Right lobe of liver (tissue), 6 donors: ENCODE measurements around the gene TXNIP. TPM values are rescaled to one million over a fixed set of nuclear protein-coding genes. Genes with fewer than 3 reads are reported as not detected.

Source experiments
- ATAC-seq, 4 donors: fragments of 200-7000 bp; cut with Tn5 transposase; one replicate each; pipeline ENCODE4 v1.9.1; 2020; ENCODE audit warnings: mild to moderate bottlenecking in 4 of 4, moderate library complexity in 4 of 4
- DNase-seq, 3 donors: peaks; one replicate each; pipeline ENCODE4 v3.0.0-alpha.2; 2020
- H3K27ac ChIP-seq, 3 donors: fragments of 200-600 bp; one replicate each; pipeline ENCODE4 v1.8.0; 2022
- H3K27me3 ChIP-seq, 2 donors: fragments of 200-600 bp; one replicate each; pipeline ENCODE4 v1.8.0; 2022
- H3K36me3 ChIP-seq, 4 donors: fragments of 200-600 bp; sonication (generic) in 1 of 4; one replicate each; pipeline versions ENCODE4 v1.5.1 to v1.8.0; 2017 to 2022; ENCODE audit warnings: control low read depth in 1 of 4
- H3K4me1 ChIP-seq, 4 donors: fragments of 200-600 bp; sonication (generic) in 1 of 4; one replicate each; pipeline versions ENCODE4 v1.5.1 to v1.8.0; 2017 to 2022; ENCODE audit warnings: control low read depth in 1 of 4
- H3K4me3 ChIP-seq, 3 donors: fragments of 200-600 bp; one replicate each; pipeline ENCODE4 v1.8.0; 2022
- H3K9me3 ChIP-seq, 4 donors: fragments of 200-600 bp; sonication (generic) in 1 of 4; one replicate each; pipeline versions ENCODE4 v1.5.1 to v1.8.0; 2017 to 2022; ENCODE audit warnings: control low read depth in 1 of 4
- POLR2A ChIP-seq: fragments of 450-650 bp; IDR thresholded peaks from one replicate; pipeline ENCODE4 v1.6.1; 2017; ENCODE audit warnings: antibody characterized with exemption, mild to moderate bottlenecking
- WGBS: methylation state at CpG from one replicate; pipeline ENCODE4 v1.1.6; 2018; ENCODE audit warnings: low coverage, low lambda C conversion rate; ENCODE audit not compliant: insufficient coverage; ENCODE audit errors: missing lambda C conversion rate; 5-methylcytosine and 5-hydroxymethylcytosine counted together
- intact Hi-C, 2 donors: fragments of 100-400 bp; cut with DNase I; formaldehyde crosslinking; loops; one replicate each; pipeline versions ENCODE4 v1.11.2 to v1.14.1; 2022
- long read RNA-seq: library from polyadenylated mRNA; unstranded; transcript quantifications from one replicate; pipeline ENCODE4 v2.0.0, GENCODE V29; 2019
- total RNA-seq, 6 experiments: library from RNA; depleted of rRNA in 2 of 6; stranded (reverse); fragments of >200 nt in 2 of 6; fragmentation: NEBNext Ultra II Directional in 3 of 6; extraction: Animal tissue kit (Norgen Biotek cat#: 25700) in 3 of 6; gene quantifications; one replicate each; pipeline versions ENCODE4 v1.1.0 to v1.2.4, GENCODE V29; 2016 to 2023
- TF ChIP-seq, protein P1 (sequence below), 4 donors: fragments of 200-600 bp in 3 of 4; fragments of 450-650 bp in 1 of 4; IDR thresholded peaks; one replicate each; pipeline versions ENCODE4 v1.5.1 to v1.8.0; 2016 to 2022; ENCODE audit warnings: antibody characterized with exemption in 4 of 4, mild to moderate bottlenecking in 2 of 4
- donor health status: DM: no; HTN: yes; CAD: no.
- donor health status: DM: no; HTN: no; CAD: no.
- donor health status: DM: no; HTN: no; CAD: no.
- donor health status: DM: no; HTN: yes; CAD: no.
- donor health status: DM: no; HTN: yes; CAD: no.

Gene TXNIP, protein sequence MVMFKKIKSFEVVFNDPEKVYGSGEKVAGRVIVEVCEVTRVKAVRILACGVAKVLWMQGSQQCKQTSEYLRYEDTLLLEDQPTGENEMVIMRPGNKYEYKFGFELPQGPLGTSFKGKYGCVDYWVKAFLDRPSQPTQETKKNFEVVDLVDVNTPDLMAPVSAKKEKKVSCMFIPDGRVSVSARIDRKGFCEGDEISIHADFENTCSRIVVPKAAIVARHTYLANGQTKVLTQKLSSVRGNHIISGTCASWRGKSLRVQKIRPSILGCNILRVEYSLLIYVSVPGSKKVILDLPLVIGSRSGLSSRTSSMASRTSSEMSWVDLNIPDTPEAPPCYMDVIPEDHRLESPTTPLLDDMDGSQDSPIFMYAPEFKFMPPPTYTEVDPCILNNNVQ
- 100 to 1,000 TPM in 3 of 6 experiments, 10 to 100 TPM in 3; 56.3 to 398 (median 134) TPM for total RNA-seq
- long read RNA-seq, transcript TXNIP-204 (8 exons, 2,926 nt): major isoform, 7 of 9 reads
- long read RNA-seq, partial matches to known transcripts: 2 of 9 reads
- long read RNA-seq, other reads (novel, unspliced or antisense): 0 of 9 reads

DNA sequence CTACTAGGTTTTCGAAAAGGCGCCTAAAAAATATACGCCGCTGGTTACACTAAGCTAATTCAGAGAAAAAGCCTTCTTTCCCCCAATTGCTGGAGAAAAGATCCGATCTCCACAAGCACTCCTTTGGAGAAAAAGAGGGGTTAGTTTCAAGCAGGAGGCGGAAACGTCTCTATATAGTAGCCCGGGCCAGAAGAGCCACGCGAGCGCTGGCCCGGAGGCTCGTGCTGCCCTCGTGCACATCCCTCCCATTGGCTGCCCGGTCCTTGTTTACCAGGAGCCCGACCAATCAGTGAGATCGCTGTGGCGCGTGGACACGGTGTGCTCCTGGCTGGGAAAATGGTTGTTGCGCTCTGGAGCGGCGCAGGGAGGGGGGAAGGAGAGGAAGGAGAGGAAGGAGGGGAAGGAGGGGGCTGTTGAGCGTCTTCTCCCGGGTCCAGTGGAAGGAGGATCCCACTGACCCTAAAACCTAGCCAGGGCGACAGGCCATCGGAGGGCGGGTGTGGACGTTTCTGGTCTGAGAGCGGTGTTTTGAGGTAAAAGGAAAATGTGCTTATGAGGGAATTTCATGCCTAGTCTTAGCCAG lies at the start of gene TXNIP:
TSS of gene TXNIP (minus strand) at position 147 of the 583 bp plus-strand sequence. CDS start 313 bp downstream, outside the sequence.
- TF ChIP-seq POLR2A: peak; percentile 99
- TF ChIP-seq, protein P1, sequence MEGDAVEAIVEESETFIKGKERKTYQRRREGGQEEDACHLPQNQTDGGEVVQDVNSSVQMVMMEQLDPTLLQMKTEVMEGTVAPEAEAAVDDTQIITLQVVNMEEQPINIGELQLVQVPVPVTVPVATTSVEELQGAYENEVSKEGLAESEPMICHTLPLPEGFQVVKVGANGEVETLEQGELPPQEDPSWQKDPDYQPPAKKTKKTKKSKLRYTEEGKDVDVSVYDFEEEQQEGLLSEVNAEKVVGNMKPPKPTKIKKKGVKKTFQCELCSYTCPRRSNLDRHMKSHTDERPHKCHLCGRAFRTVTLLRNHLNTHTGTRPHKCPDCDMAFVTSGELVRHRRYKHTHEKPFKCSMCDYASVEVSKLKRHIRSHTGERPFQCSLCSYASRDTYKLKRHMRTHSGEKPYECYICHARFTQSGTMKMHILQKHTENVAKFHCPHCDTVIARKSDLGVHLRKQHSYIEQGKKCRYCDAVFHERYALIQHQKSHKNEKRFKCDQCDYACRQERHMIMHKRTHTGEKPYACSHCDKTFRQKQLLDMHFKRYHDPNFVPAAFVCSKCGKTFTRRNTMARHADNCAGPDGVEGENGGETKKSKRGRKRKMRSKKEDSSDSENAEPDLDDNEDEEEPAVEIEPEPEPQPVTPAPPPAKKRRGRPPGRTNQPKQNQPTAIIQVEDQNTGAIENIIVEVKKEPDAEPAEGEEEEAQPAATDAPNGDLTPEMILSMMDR (IDR thresholded peaks at IDR 0.05): no peak

DNA sequence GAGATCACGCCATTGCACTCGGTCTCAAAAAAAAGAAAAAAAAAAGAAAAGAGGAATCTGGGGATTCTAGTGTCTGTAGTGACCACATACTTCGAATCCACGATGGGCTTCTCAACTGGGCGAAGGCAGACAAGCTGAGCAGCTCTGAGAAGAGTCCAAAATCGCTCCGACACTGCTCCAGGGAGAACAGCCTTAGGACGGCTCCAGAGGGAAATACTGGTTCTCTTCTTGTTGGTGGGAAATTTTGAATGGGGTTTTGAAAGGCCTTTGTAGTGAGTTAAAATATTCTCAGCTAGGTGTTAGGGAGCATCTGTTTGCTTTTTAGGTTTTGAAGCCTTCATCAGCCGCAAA lies 43.4 kb upstream of the TXNIP start:
- intact Hi-C loops: no loop called here
- 61% methylated on average over 9 of the region's 9 CpGs for WGBS
- Histone ChIP-seq H3K4me3 (peak overlapping the region in 1 of 3 donors; percentile 1), H3K36me3 (no peaks in the 10 kb centered on the region), H3K9me3 (peaks cover 0 to 2% (median 0%) of the 10 kb centered on the region in 4 donors), H3K27ac (peak overlapping the region; percentile 65 to 85 (median 72)), H3K4me1 (peaks cover 0 to 37% (median 11%) of the 10 kb centered on the region in 4 donors), H3K27me3 (no peaks in the 10 kb centered on the region)
- ATAC-seq: no peak
- TF ChIP-seq POLR2A: no peak
- TF ChIP-seq, protein P1 (IDR thresholded peaks at IDR 0.05): no peak
- no peak for DNase-seq

More for the DNA sequence above, at the start of gene TXNIP:
- intact Hi-C loops: no loop called here
- under 1% methylated on average over 27 of the region's 30 CpGs for WGBS
- peak; percentile 81 to 91 (median 86) for ATAC-seq
- H3K27ac ChIP-seq: peak within 1 kb of the TSS; percentile 88 to 98 (median 92)
- no peaks in the 10 kb centered on the region for H3K27me3 ChIP-seq
- peaks cover 0 to 56% (median 25%) of the 10 kb centered on the region in 4 donors for H3K4me1 ChIP-seq
- no peaks in the 10 kb centered on the region for H3K9me3 ChIP-seq
- DNase-seq: peak; percentile 99
- H3K36me3 ChIP-seq: peaks cover 0 to 31% (median 24%) of the 10 kb centered on the region in 4 donors
- H3K4me3 ChIP-seq: peak within 1 kb of the TSS; percentile 79 to 91 (median 83)

DNA sequence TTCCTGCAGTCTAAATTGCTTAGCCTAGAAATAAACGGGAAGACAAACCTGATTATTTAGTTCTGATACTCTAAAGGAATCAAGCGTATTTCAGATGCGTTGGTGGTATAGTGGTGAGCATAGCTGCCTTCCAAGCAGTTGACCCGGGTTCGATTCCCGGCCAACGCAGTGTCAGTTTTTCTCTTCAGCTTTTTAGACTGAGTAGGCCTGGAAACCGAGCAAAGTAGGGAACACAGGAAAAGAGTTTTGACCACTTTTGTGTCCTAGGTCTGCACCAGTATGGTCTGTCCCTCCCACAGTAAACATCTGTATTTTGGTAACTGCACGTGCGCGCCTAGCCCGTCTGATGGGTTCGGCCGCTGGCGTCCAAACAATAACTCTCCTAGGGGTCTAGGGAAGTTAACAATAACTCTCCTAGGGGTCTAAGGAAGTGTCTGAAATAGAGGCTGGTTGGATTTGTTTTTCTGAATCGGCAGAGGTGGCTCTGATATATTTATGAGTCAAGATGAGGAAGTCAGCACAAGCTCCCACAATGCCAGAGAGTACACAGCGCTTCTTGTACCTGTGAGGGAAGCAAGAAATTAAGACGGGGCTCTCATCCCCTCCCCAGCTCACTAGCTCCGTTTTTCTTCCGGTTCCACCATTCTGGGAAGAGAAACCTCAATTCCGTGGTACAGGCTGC lies 40.7 kb upstream of the TXNIP start:
- DNase-seq (peak; percentile 73 to 79 (median 73)), ATAC-seq (peak; percentile 52 to 70 (median 64))

More for the DNA sequence above, 40.7 kb upstream of the TXNIP start:
- peaks cover 0 to 2% (median 0%) of the 10 kb centered on the region in 4 donors for H3K9me3 ChIP-seq
- 4% methylated on average over 21 of the region's 21 CpGs for WGBS
- intact Hi-C loops: no loop called here
- H3K36me3 ChIP-seq: no peaks in the 10 kb centered on the region
- H3K27ac ChIP-seq: peak overlapping the region; percentile 80 to 88 (median 85)
- H3K4me3 ChIP-seq: peak overlapping the region; percentile 49 to 63 (median 57)
- H3K27me3 ChIP-seq: no peaks in the 10 kb centered on the region
- H3K4me1 ChIP-seq: peaks cover 0 to 23% (median 7%) of the 10 kb centered on the region in 4 donors
- TF ChIP-seq POLR2A: peak; percentile 9
- TF ChIP-seq, protein P1 (IDR thresholded peaks at IDR 0.05): no peak
